HG03097 (cell line): ENCODE data around the gene CAMK4.
"Not testable (repeated sequence)": the region's sequence is repeated elsewhere in the genome, so short reads cannot be mapped to it uniquely, and the experiment has no call there.

Experiments used
- ATAC-seq: cut with Tn5 transposase; IDR thresholded peaks from one replicate; pipeline ENCODE4 v1.9.1; 2021; ENCODE audit not compliant: unreplicated experiment, low FRiP score

Gene CAMK4

GRCh38 chr5:111299831-111300432, 75.7 kb downstream of the CAMK4 start:
- ATAC-seq = no peak

- ATAC-seq = no peak
Observed at GRCh38 chr5:111301264-111301663, 77.1 kb downstream of the CAMK4 start.

- ATAC-seq = not testable (repeated sequence)
Observed at GRCh38 chr5:111302043-111302442, 77.9 kb downstream of the CAMK4 start.

GRCh38 chr5:111308951-111309350, 84.8 kb downstream of the CAMK4 start:
- no peak for ATAC-seq

- ATAC-seq = no peak
Observed at GRCh38 chr5:111309384-111309783, 85.2 kb downstream of the CAMK4 start.

GRCh38 chr5:111310711-111311620, 86.8 kb downstream of the CAMK4 start:
- ATAC-seq = no peak

GRCh38 chr5:111311666-111312065, 87.5 kb downstream of the CAMK4 start:
- ATAC-seq = no peak

GRCh38 chr5:111313017-111313724, 89.0 kb downstream of the CAMK4 start:
- no peak for ATAC-seq

- ATAC-seq = no peak
Observed at GRCh38 chr5:111320953-111321352, 96.8 kb downstream of the CAMK4 start.

GRCh38 chr5:111321376-111321775, 97.2 kb downstream of the CAMK4 start:
- ATAC-seq = no peak

GRCh38 chr5:111326551-111326950, 102.4 kb downstream of the CAMK4 start:
- ATAC-seq = no peak

- no peak for ATAC-seq
Observed at GRCh38 chr5:111337133-111337532, 112.9 kb downstream of the CAMK4 start.

GRCh38 chr5:111337688-111338087, 113.5 kb downstream of the CAMK4 start:
- peak; percentile 69 for ATAC-seq

- ATAC-seq = no peak
Observed at GRCh38 chr5:111345731-111346130, 121.5 kb downstream of the CAMK4 start.

- no peak for ATAC-seq
Observed at GRCh38 chr5:111347021-111347420, 122.8 kb downstream of the CAMK4 start.

GRCh38 chr5:111348661-111349329, 124.6 kb downstream of the CAMK4 start:
- no peak for ATAC-seq

- ATAC-seq = no peak
Observed at GRCh38 chr5:111349429-111349828, 125.2 kb downstream of the CAMK4 start.

- no peak for ATAC-seq
Observed at GRCh38 chr5:111353035-111353434, 128.9 kb downstream of the CAMK4 start.

GRCh38 chr5:111358726-111359125, 134.5 kb downstream of the CAMK4 start:
- ATAC-seq = not testable (repeated sequence)

- no peak for ATAC-seq
Observed at GRCh38 chr5:111360173-111360572, 136.0 kb downstream of the CAMK4 start.

- ATAC-seq = no peak
Observed at GRCh38 chr5:111364992-111365391, 140.8 kb downstream of the CAMK4 start.
